Activated gamma-delta T cell treated with anti-CD3 and anti-CD28 coated beads, Interleukin-2, amount 50 U/mL, for 16 hours (primary cell): ENCODE data around the gene C11orf68.
"Not testable (repeated sequence)": the region's sequence is repeated elsewhere in the genome, so short reads cannot be mapped to it uniquely, and the experiment has no call there.

Experiments used
- DNase-seq: peaks from one replicate; pipeline ENCODE4 v3.0.0-alpha.2; 2020; ENCODE audit warnings: low read depth

The C11orf68 gene

GRCh38 chr11:65912845-65913244 lies 6.0 kb downstream of the C11orf68 start:
- DNase-seq, result no peak

- DNase-seq, result no peak
These were observed 6.9 kb downstream of the C11orf68 start for GRCh38 chr11:65911682-65912568.

GRCh38 chr11:65907878-65908277 lies 11.0 kb downstream of the C11orf68 start:
- no peak for DNase-seq

GRCh38 chr11:65906602-65907001 lies 12.3 kb downstream of the C11orf68 start:
- no peak for DNase-seq

GRCh38 chr11:65903715-65904114 lies 15.1 kb downstream of the C11orf68 start:
- DNase-seq, result no peak

- DNase-seq, result no peak
These were observed 15.8 kb downstream of the C11orf68 start for GRCh38 chr11:65903068-65903481.

GRCh38 chr11:65900899-65901180 lies 18.0 kb downstream of the C11orf68 start:
- no peak for DNase-seq

GRCh38 chr11:65900125-65900898 lies 18.6 kb downstream of the C11orf68 start, which contains the start of gene FOSL1:
Gene FOSL1, minus strand, starts transcription at chr11:65900388. Its CDS starts 49 bp downstream, at chr11:65900339.
- peak; percentile 83 for DNase-seq

- DNase-seq, result peak; percentile 58
These were observed 19.3 kb downstream of the C11orf68 start for GRCh38 chr11:65899356-65900124.

GRCh38 chr11:65898656-65899355 lies 20.1 kb downstream of the C11orf68 start:
- DNase-seq, result no peak

GRCh38 chr11:65897020-65897471 lies 21.8 kb downstream of the C11orf68 start:
- DNase-seq, result no peak

- DNase-seq, result no peak
These were observed 22.5 kb downstream of the C11orf68 start for GRCh38 chr11:65896034-65896999.

- no peak for DNase-seq
These were observed 23.3 kb downstream of the C11orf68 start for GRCh38 chr11:65895482-65895981.

GRCh38 chr11:65894034-65894591 lies 24.7 kb downstream of the C11orf68 start:
- DNase-seq, result no peak

- no peak for DNase-seq
These were observed 26.1 kb downstream of the C11orf68 start for GRCh38 chr11:65892661-65893317.

- DNase-seq, result not testable (repeated sequence)
These were observed 26.7 kb downstream of the C11orf68 start for GRCh38 chr11:65892137-65892540.

- DNase-seq, result no peak
These were observed 27.4 kb downstream of the C11orf68 start for GRCh38 chr11:65891219-65892136.
